CD8-positive, alpha-beta memory T cell (primary cell): ENCODE data around the gene PPP3CB. TPM values are rescaled to one million over a fixed set of nuclear protein-coding genes. Genes with fewer than 3 reads are reported as not detected.

Source experiments
- CTCF ChIA-PET: fragments of 350-600 bp; sonication (Branson Sonifier 250); formaldehyde crosslinking; loops from one replicate; lab custom pipeline; 2021; ENCODE audit warnings: antibody characterized with exemption; lab: Charles Lee
- POLR2A ChIA-PET: fragments of 350-600 bp; sonication (Branson Sonifier 250); formaldehyde crosslinking; loops from one replicate; lab custom pipeline; 2021; ENCODE audit warnings: antibody characterized with exemption; lab: Charles Lee
- DNase-seq, 5 donors: peaks; one replicate each; pipeline versions ENCODE4 v3.0.0 to v3.0.0-alpha.2; 2020 to 2022; ENCODE audit warnings: mixed read lengths in 1 of 5
- H3K27ac ChIP-seq: one replicate; pipeline ENCODE4 v1.7.0; 2013; ENCODE audit warnings: low read depth, mild to moderate bottlenecking, low read length, moderate library complexity
- H3K27me3 ChIP-seq: 2 replicates; pipeline ENCODE4 v1.7.0; 2013; ENCODE audit warnings: low read length, mild to moderate bottlenecking; ENCODE audit not compliant: insufficient read depth, poor library complexity, severe bottlenecking
- H3K36me3 ChIP-seq: 2 replicates; pipeline ENCODE4 v1.7.0; 2013; ENCODE audit warnings: mild to moderate bottlenecking, low read length, moderate library complexity; ENCODE audit not compliant: insufficient read depth
- H3K4me1 ChIP-seq: 2 replicates; pipeline ENCODE4 v1.7.0; 2013; ENCODE audit warnings: mild to moderate bottlenecking, low read length, moderate library complexity; ENCODE audit not compliant: insufficient read depth
- H3K4me3 ChIP-seq: 2 replicates; pipeline ENCODE4 v1.7.0; 2013; ENCODE audit warnings: mild to moderate bottlenecking, low read length
- H3K9me3 ChIP-seq: 2 replicates; pipeline ENCODE4 v1.7.0; 2013; ENCODE audit warnings: mild to moderate bottlenecking, low read length
- H3K27ac Mint-ChIP-seq, 8 donors: one replicate each; pipeline ENCODE4 v1.8.0; 2020 to 2021; ENCODE audit warnings: mixed read lengths in 8 of 8, mild to moderate bottlenecking in 6 of 8, inconsistent platforms in 3 of 8, moderate library complexity in 3 of 8
- H3K27me3 Mint-ChIP-seq, 2 donors: one replicate each; pipeline ENCODE4 v1.8.0; 2020 to 2021; ENCODE audit warnings: mixed read lengths in 2 of 2, mild to moderate bottlenecking in 1 of 2, moderate library complexity in 1 of 2
- H3K36me3 Mint-ChIP-seq, 3 donors: one replicate each; pipeline ENCODE4 v1.8.0; 2020 to 2021; ENCODE audit warnings: mixed read lengths in 3 of 3, inconsistent platforms in 1 of 3, mild to moderate bottlenecking in 1 of 3
- H3K4me1 Mint-ChIP-seq, 3 donors: one replicate each; pipeline ENCODE4 v1.8.0; 2020 to 2021; ENCODE audit warnings: mixed read lengths in 3 of 3, inconsistent platforms in 1 of 3, mild to moderate bottlenecking in 1 of 3
- H3K4me3 Mint-ChIP-seq, 7 donors: one replicate each; pipeline ENCODE4 v1.8.0; 2020 to 2021; ENCODE audit warnings: mixed read lengths in 7 of 7, mild to moderate bottlenecking in 6 of 7, moderate library complexity in 4 of 7, inconsistent platforms in 2 of 7
- H3K9me3 Mint-ChIP-seq, 5 donors: one replicate each; pipeline ENCODE4 v1.8.0; 2020 to 2022; ENCODE audit warnings: mixed read lengths in 5 of 5, mild to moderate bottlenecking in 3 of 5, moderate library complexity in 2 of 5, inconsistent platforms in 1 of 5
- polyA plus RNA-seq: library from polyadenylated mRNA; unstranded; fragments of 300-500 nt; fragmentation: Illumina TruSeq; gene quantifications from one replicate; pipeline ENCODE4 v1.2.3, GENCODE V29; 2021
- total RNA-seq, 2 experiments: library from RNA; stranded (reverse); gene quantifications; one replicate each; pipeline ENCODE4 v1.2.3, GENCODE V29; 2021

The PPP3CB gene
- total and polyA plus RNA-seq, 3 experiments from 2014 or later: 8.1 to 44.1 (median 44.0) TPM

GRCh38 chr10:73414230-73414945 is 81.4 kb downstream of the PPP3CB start:
- peak overlapping the region; percentile 94 for H3K27ac ChIP-seq
- H3K27ac Mint-ChIP-seq: peak overlapping the region; percentile 44 to 97 (median 90)
- peaks cover 36 to 51% (median 51%) of the 10 kb centered on the region in 3 donors for H3K4me1 Mint-ChIP-seq
- H3K4me1 ChIP-seq: peaks cover 20% of the 10 kb centered on the region
- POLR2A ChIA-PET: interaction anchor here (1.0 to 1.5 kb wide), 2 partner anchors 18 to 82 kb away, joined by 4 to 6 read pairs; partner anchors contain the start of gene PPP3CB
- H3K36me3 Mint-ChIP-seq: peaks cover 0 to 23% (median 2%) of the 10 kb centered on the region in 3 donors
- no peaks in the 10 kb centered on the region for H3K36me3 ChIP-seq
- H3K27me3 ChIP-seq: no peaks in the 10 kb centered on the region
- CTCF ChIA-PET: no interaction called here
- peak in 1 of 5 donors; percentile 14 for DNase-seq
- no peaks in the 10 kb centered on the region for H3K9me3 ChIP-seq
- peak overlapping the region; percentile 88 for H3K4me3 ChIP-seq
- H3K27me3 Mint-ChIP-seq: peaks cover 0 to 2% of the 10 kb centered on the region in 2 donors
- H3K4me3 Mint-ChIP-seq: peak overlapping the region; percentile 91 to 98 (median 94)
- no peaks in the 10 kb centered on the region for H3K9me3 Mint-ChIP-seq

DNA sequence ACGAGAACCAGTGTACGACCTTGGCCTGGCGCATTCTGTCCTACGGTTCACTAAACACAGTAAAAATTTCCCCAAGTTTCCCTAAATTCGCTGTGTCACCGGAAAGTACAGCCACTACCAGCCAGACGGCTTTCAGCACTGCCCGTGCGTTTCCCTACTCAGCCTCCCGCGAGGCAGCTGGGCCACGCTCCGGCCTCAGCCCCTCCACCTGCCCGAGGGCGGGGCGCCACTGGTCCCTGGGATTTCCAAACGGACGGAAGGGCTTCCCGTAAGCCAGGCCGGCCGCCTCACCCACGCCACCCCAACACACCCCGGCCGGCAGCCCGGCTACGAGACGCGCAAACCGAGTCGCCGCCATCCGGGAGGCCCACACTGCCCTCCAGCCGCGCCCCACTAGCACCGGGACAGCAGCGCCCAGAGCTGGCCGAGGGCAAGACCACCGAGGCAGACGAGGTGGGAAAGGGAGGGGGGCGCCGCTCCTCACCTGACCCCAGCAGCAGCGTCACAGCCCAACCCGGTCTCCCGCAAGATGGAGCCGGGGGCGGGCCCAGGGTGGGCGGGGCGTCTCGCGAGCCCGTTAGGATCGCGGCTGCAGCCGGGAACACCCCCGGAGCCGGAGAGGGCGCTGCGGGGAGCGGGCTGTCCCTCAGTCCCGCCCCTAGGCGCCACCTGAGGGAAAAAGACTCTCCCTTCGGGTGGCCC is 82.1 kb downstream of the PPP3CB start, which contains the start of gene ANXA7:
TSS of gene ANXA7 (minus strand) at position 531 of the 702 bp plus-strand sequence. CDS start 13,202 bp downstream, outside the sequence.
- H3K36me3 Mint-ChIP-seq: peaks cover 0 to 23% (median 2%) of the 10 kb centered on the region in 3 donors
- Histone ChIP-seq H3K4me1 (peaks cover 27% of the 10 kb centered on the region), H3K36me3 (no peaks in the 10 kb centered on the region), H3K9me3 (no peaks in the 10 kb centered on the region), H3K4me3 (peak within 1 kb of the TSS; percentile 88), H3K27ac (peak within 1 kb of the TSS; percentile 94), H3K27me3 (no peaks in the 10 kb centered on the region)
- peaks cover 43 to 58% (median 58%) of the 10 kb centered on the region in 3 donors for H3K4me1 Mint-ChIP-seq
- peak within 1 kb of the TSS; percentile 91 to 98 (median 96) for H3K4me3 Mint-ChIP-seq
- H3K27ac Mint-ChIP-seq: peak within 1 kb of the TSS; percentile 44 to 97 (median 95)
- H3K9me3 Mint-ChIP-seq: no peaks in the 10 kb centered on the region
- DNase-seq: peak; percentile 85 to 94 (median 93)
- H3K27me3 Mint-ChIP-seq: peaks cover 0 to 2% of the 10 kb centered on the region in 2 donors
- POLR2A ChIA-PET: interaction anchor here (0.5 to 1.5 kb wide), 10 partner anchors 15 to 317 kb away, joined by 3 to 11 read pairs (median 6); partner anchors contain the start of genes CFAP70, DNAJC9, P4HA1 and PPP3CB
- CTCF ChIA-PET: no interaction called here

DNA sequence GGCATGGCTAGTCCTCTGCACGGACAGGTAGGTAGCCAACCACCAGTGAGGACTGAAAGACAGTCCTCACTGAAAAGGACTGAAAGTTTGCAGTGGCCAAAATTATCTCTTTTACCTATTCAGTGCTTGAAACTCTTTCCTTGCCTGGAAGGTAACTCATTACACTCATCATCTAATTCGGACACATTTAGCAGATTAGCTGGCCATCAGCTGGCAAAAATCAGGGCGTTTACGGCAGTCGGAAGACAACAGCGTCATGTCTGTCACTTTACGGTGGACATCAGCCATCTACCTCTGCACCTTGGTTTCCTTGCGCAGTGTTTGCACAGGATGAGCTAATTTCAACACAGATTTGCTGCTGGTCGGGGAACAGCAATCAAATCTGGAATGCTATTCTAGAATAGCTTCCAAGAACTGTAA is 82.7 kb downstream of the PPP3CB start:
- no peaks in the 10 kb centered on the region for H3K9me3 ChIP-seq
- CTCF ChIA-PET: no interaction called here
- peaks cover 28% of the 10 kb centered on the region for H3K4me1 ChIP-seq
- no peaks in the 10 kb centered on the region for H3K27me3 ChIP-seq
- H3K4me3 ChIP-seq: peak overlapping the region; percentile 88
- H3K36me3 ChIP-seq: no peaks in the 10 kb centered on the region
- peaks cover 0 to 23% (median 2%) of the 10 kb centered on the region in 3 donors for H3K36me3 Mint-ChIP-seq
- H3K4me3 Mint-ChIP-seq: peak overlapping the region; percentile 91 to 98 (median 96)
- POLR2A ChIA-PET: interaction anchor here (0.6 to 1.5 kb wide), 9 partner anchors 16 to 320 kb away, joined by 3 to 11 read pairs (median 5); partner anchors contain the start of genes CFAP70, DNAJC9, P4HA1 and PPP3CB
- peak overlapping the region; percentile 23 to 96 (median 94) for H3K27ac Mint-ChIP-seq
- H3K4me1 Mint-ChIP-seq: peaks cover 45 to 64% (median 64%) of the 10 kb centered on the region in 3 donors
- DNase-seq: peak in 3 of 5 donors; percentile 29 to 70 (median 55)
- peak overlapping the region; percentile 94 for H3K27ac ChIP-seq
- no peaks in the 10 kb centered on the region for H3K9me3 Mint-ChIP-seq
- H3K27me3 Mint-ChIP-seq: peaks cover 0 to 2% of the 10 kb centered on the region in 2 donors

DNA sequence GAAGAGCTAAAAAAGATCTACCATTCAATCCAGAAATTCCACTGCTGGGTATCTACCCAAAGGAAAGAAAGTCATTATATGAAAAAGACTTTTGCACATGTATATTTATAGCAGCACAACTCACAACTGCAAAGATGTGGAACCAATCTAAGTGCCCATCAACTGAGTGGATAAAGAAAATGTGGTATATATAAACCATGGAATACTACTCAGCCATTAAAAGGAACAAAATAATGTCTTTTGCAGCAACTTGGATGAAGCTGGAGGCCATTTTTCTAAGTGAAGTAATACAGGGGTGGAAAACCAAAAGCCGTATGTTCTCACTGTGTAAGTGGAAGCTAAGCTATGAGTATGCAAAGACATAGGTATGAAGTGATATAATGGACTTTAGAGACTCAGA is 84.9 kb downstream of the PPP3CB start:
- Mint-ChIP-seq H3K27me3 (peaks cover 0 to 5% of the 10 kb centered on the region in 2 donors), H3K4me3 (peak overlapping the region in 4 of 7 donors; percentile 12 to 96 (median 34)), H3K9me3 (no peaks in the 10 kb centered on the region), H3K36me3 (peaks cover 3 to 38% (median 7%) of the 10 kb centered on the region in 3 donors), H3K4me1 (peaks cover 63 to 86% (median 85%) of the 10 kb centered on the region in 3 donors), H3K27ac (peak overlapping the region in 1 of 8 donors; percentile 36)
- no peak overlapping the region for H3K4me3 ChIP-seq
- no peaks in the 10 kb centered on the region for H3K36me3 ChIP-seq
- no peaks in the 10 kb centered on the region for H3K27me3 ChIP-seq
- POLR2A ChIA-PET: no interaction called here
- CTCF ChIA-PET: interaction anchor here (0.6 kb wide), 1 partner anchor 312 kb away, joined by 3 read pairs; no protein-coding TSS in a partner anchor
- H3K27ac ChIP-seq: no peak overlapping the region
- peaks cover 35% of the 10 kb centered on the region for H3K4me1 ChIP-seq
- H3K9me3 ChIP-seq: no peaks in the 10 kb centered on the region
- DNase-seq: no peak

DNA sequence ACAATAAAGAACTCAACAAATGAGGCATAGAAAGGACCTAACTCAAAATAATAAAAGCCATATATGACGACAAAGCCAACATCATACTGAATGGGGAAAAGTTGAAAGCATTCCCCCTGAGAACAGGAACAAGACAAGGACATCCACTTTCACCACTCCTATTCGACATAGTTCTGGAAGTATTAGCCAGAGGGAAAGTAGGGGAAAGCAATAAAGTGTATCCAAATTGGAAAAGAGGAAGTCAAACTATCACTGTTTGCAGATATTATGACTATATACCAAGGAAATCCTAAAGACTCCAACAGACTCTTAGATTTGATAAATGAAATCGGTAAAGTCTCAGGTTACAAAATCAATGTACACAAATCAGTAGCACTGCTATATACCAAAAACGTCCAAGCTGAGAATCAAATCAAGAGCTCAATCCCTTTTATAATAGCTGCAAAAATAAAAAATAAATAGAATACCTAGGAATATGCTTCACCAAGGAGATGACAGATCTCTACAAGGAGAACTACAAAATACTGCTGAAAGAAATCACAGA is 86.8 kb downstream of the PPP3CB start:
- H3K27me3 ChIP-seq: no peaks in the 10 kb centered on the region
- Mint-ChIP-seq H3K36me3 (peaks cover 3 to 38% (median 7%) of the 10 kb centered on the region in 3 donors), H3K4me3 (peak overlapping the region in 4 of 7 donors; percentile 11 to 71 (median 36)), H3K9me3 (no peaks in the 10 kb centered on the region), H3K27ac (peak overlapping the region in 1 of 8 donors; percentile 23), H3K27me3 (peaks cover 0 to 3% of the 10 kb centered on the region in 2 donors), H3K4me1 (peaks cover 60 to 87% (median 87%) of the 10 kb centered on the region in 3 donors)
- no peaks in the 10 kb centered on the region for H3K36me3 ChIP-seq
- CTCF ChIA-PET: no interaction called here
- no peaks in the 10 kb centered on the region for H3K9me3 ChIP-seq
- H3K27ac ChIP-seq: no peak overlapping the region
- peaks cover 28% of the 10 kb centered on the region for H3K4me1 ChIP-seq
- no peak overlapping the region for H3K4me3 ChIP-seq
- DNase-seq: no peak
- POLR2A ChIA-PET: no interaction called here

DNA sequence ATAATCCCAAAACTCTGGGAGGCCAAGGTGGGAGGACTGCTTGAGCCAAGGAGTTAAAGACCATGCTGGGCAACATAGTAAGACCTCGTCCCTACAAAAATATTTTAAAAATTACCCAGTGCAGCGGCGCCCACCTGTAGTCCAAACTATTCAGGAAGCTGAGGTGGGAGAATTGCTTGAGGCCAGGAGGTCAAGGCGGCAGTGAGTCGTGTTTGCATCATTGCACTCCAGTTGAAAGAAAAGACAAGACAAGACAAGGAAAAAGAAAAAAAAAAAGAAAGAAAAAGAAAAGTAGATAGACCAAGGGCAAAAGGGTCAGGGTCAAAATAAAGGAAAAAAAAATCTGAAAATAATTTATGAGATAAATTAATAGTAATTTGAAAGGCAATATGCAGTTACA is 87.8 kb downstream of the PPP3CB start:
- DNase-seq: no peak
- Mint-ChIP-seq H3K4me3 (no peak overlapping the region), H3K9me3 (no peaks in the 10 kb centered on the region), H3K27ac (peak overlapping the region in 1 of 8 donors; percentile 20), H3K36me3 (peaks cover 3 to 32% (median 7%) of the 10 kb centered on the region in 3 donors), H3K4me1 (peaks cover 65 to 92% (median 92%) of the 10 kb centered on the region in 3 donors), H3K27me3 (peaks cover 0 to 3% of the 10 kb centered on the region in 2 donors)
- peaks cover 27% of the 10 kb centered on the region for H3K4me1 ChIP-seq
- ChIA-PET CTCF (no interaction called here), POLR2A (interaction anchor here (0.7 kb wide), 1 partner anchor 9 kb away, joined by 5 read pairs; no protein-coding TSS in a partner anchor)
- no peaks in the 10 kb centered on the region for H3K36me3 ChIP-seq
- H3K9me3 ChIP-seq: no peaks in the 10 kb centered on the region
- no peak overlapping the region for H3K4me3 ChIP-seq
- H3K27ac ChIP-seq: no peak overlapping the region
- no peaks in the 10 kb centered on the region for H3K27me3 ChIP-seq

DNA sequence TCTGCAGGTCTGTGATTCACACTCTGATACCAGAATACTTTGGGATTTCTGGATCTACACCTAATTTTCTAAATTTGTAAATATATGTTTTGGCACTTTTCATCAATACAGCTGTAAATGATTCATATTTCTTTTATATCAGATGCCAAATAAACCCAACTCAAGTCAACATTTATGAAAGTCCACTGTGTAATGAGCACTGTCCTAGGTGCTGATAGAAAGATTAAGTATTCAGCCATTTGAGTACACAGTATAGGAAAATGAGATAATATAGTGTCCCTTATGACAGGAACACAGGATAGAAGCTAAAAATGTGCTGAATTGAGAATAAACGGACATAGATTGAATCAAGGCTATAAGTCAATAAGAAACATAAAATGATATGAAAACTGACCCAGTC is 88.3 kb downstream of the PPP3CB start:
- Mint-ChIP-seq H3K27ac (peak overlapping the region in 1 of 8 donors; percentile 20), H3K4me3 (no peak overlapping the region), H3K4me1 (peaks cover 63 to 92% (median 92%) of the 10 kb centered on the region in 3 donors), H3K36me3 (peaks cover 3 to 28% (median 7%) of the 10 kb centered on the region in 3 donors), H3K9me3 (no peaks in the 10 kb centered on the region), H3K27me3 (peaks cover 0 to 3% of the 10 kb centered on the region in 2 donors)
- Histone ChIP-seq H3K4me1 (peaks cover 21% of the 10 kb centered on the region), H3K27ac (no peak overlapping the region), H3K36me3 (no peaks in the 10 kb centered on the region), H3K4me3 (no peak overlapping the region), H3K27me3 (no peaks in the 10 kb centered on the region), H3K9me3 (no peaks in the 10 kb centered on the region)
- POLR2A ChIA-PET: interaction anchor here (0.7 kb wide), 1 partner anchor 10 kb away, joined by 5 read pairs; no protein-coding TSS in a partner anchor
- CTCF ChIA-PET: no interaction called here
- DNase-seq: no peak
